Stromal cell of bone marrow (primary cell): ENCODE measurements around the gene SNAP47.

Experiments
- DNase-seq: peaks from one replicate; pipeline ENCODE4 v3.0.0-alpha.2; 2012; ENCODE audit warnings: low read depth

Gene SNAP47

DNA sequence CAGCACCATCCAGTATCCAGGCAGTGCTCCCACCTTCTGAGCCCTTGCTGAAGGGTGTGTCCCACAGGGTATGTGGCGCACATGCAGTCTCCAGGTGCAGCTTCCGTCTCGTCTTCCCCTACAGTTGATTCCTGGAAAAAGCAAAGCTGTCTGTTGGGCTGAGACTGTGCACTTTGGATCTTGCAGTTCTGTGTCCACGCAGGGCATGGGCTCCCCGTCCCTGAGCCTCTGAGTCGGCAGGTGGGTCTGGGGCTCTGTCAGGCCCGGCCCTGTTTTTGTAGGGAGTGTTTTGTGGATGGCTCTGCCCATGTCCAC, 32.8 kb downstream of the SNAP47 start:
- DNase-seq, result no peak

DNA sequence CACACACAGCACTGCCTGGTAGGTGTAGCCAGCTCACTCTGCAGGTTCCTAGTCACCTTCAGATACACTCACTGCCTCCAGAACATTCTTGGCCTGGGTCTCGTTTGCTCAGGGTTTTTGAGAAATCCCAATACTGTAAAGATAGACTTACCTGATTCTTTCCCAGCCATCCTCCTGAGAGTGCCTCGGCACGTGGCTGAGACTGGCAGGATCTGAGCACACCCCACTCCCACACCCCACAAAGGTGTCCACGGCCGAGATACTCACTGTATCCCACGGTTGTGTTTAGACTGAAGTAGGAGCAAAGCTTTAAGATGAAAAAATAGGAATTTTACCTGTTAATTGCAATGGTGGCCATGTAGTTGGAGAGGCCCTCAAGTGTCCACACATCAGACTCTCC, 33.4 kb downstream of the SNAP47 start:
- no peak for DNase-seq

DNA sequence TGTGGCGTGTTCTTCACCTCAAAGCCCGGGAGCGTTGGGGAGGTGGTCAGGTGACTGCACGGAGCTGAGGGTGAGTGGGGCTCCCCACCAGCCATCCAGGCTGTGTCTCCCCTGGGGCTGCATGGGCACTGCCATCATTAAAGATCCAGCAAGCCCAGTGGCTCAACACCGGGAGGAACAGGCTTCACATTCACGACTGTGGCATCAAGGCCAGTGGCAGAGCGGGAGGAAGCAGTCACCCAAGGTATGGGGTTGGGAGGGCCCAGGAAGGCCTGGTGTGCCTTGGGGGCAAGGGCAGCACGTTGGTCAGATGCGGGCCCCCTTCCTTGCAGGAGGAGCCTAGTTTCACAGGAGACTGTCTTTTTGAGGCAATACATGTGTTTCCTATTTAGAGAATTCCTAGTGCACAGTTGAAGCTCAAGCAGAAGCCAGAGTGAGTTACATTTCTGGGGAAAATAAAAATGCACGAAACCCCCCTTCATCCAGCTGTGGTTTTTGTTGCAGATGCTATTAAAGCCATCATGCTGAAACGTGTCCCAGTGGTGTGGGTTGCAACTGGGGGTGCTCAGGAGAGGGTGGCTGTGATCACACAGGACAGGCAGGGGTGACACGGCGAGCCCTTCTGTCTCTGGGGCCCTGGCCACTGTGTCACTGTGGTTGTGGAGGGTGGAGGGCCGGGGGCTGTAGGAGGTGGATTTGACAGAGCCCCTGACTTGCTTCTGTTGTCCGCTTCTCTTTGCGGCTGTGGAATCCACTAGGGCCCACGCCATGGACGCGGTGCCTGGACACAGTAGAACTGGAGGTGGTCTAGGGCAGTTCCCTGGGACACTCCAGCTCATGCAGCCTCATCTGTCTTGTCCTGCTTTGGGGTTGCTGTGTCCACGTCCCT, 34.1 kb downstream of the SNAP47 start:
- no peak for DNase-seq

DNA sequence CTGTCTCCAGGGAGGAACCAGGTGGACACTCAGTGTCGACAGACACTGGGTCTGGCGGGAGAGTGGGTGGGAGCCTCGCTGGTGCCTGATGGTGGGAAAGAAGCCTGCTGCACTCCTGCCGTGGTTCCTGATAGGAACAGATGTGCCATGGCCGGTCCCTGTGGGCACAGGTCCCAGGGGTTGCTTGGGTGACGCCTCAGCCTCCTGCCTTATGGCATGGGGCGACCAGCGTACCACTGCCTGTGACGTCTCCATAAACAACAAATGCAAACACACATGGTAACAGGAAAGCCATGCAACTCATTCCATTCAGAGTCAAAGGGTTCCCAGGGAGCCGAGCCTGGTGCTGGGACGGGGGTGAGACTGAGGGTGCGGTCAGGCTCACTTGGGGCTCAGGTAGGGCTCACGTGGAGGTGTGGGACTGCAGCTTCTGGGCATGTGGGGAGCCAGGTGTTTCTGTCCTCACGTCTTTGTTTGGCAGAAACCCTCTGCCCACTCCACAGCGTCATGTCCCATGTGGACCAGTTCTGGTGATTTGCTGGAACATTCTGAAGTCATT, 34.8 kb downstream of the SNAP47 start:
- no peak for DNase-seq

DNA sequence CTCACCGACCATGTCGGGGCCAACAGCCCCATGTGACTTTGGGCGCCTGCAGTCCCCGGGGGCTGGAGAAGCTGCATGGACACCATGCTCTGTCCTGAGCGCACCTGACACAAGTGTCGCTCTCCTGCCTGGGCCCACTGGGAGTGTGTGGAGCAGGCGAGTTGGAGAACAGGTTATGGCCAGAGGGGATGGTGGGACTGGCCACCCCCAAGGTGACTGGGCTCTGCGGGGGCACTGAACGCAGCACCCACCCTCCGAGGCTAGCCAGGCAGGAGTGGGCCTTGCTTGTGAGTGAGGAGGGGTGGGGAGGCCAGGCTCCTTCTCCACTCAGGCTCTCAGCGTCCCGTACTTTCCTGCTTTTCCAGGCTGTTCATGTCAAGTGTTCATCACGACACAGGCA, 35.6 kb downstream of the SNAP47 start:
- DNase-seq, result no peak

DNA sequence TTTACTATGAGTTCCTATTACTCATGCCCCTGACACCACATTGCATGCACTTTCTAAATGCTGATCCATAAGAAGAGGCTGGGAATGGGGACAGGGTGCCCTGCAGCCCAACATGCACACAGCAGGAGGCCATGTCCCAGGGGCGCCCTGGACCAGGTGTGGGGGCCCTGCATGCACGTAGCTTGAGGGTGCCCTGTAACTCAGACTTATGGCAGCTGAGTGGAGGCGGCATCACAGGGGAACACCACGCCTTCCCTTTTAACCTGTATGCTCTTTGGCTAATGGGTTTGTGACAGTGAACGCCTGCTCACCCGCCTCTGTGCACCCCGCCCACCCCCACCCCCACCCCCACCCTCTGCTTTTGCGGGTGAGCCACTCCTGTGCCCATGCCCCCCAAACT, 36.1 kb downstream of the SNAP47 start:
- DNase-seq, result no peak

DNA sequence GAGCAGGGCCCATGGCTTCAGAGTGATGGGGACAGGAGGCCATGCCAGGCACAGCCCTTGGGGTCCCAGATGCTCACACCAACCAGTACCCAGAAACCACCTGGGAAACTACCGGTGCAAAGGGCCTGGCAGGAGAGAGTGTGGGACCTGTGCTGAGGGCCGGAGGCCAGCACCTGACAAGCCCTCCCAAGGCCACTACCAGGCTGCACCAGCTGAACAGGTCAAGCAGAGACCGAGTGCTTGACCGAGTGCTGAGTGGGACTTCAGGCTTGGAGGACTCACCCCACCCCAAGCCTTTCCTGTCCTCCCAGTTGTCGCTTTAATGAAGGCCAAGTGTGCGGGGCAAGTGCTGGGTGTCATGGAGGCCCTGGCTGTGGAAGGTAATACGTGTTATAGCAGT, 36.5 kb downstream of the SNAP47 start:
- no peak for DNase-seq

DNA sequence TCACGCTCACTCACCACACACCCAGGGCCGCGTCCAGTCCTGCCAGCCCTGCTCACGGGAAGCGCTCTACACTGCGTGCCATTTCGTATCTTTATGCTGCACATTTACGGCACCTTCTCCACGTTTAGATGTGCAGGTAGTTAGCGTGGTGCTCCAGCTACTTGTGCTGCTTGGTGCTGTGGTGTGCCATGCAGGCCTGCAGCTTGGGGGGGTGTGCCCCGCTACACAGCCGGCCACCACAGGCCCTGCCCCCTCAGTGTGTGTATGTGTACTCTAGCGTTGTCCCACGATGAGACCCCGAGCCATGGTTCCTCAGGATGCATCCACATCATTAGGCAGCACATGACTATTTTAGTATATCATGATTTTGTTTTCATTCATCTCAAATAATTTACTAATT, 38.3 kb downstream of the SNAP47 start:
- DNase-seq, result no peak

DNA sequence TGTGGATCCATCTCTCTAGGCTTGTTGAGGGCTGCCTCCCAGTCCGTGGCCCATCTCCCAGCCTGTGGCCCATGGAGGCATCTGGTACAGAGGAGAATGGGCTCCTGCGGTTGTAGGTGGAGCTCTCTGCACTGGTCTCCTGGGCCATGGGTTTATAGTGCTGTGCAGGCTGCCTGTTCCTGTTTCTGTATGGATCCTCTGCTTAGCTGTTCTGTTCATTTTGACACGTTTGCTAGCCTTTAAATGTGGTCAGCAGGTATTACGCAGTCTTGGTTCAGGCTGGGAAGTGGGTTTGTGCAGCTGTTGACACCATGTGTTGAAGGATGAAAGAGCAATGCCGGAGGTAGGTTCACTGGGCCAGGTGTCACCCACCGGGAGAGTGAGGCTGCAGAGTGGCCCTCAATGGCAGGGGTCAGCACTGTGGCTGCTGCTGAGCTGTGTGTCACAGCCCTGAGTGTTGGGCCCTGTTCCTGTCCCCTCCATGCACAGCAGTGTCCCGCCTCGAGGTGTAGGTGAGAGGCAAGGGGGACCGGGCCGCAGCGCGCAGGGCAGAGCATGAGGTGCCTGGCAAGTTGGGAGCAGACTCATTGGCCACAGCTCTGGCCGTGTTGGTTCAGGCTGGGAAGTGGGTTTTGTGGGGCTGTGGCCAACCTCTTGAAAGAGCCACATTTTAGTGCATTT, 39.0 kb downstream of the SNAP47 start:
- no peak for DNase-seq

DNA sequence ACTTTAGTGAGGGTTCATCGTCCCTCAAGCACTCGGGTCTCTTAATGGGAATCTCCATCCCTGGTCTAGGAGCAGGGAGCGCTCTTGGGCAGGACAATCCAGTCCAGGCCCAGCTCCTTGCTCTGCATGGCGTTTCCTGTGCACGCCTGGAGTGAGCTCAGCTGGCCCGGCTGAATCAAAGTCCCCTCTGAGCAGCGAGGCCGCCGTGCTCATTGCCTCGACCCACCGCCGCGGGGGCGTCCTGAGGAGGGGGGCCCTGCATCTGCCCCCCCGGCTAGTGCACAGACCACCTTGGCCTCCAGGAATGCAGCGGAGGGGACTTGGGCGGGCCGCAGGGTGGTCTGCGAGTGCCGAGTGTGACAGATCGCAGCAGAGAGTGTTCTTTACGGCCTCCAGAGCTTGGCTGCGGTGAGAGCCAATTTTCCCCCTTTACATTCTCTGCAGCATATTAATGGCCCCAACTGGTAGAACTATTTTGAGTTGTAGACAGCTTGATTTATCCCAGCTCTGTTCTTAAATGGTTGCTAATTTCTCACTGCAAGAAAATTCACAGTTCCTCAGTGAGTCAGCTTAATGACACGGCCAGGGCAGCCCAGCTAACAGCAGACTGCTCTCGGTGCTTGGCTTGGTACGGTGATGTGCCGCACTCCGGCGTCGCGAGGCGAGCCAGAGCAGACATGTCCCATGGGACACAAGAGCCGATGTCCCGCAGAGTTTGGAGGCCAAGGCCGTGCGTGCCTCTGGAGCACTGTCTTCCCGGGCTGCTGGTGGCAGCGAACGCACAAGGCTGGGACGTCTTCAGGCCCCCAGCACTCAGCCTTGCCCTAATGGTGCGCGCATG, 39.8 kb downstream of the SNAP47 start:
- DNase-seq, result no peak

DNA sequence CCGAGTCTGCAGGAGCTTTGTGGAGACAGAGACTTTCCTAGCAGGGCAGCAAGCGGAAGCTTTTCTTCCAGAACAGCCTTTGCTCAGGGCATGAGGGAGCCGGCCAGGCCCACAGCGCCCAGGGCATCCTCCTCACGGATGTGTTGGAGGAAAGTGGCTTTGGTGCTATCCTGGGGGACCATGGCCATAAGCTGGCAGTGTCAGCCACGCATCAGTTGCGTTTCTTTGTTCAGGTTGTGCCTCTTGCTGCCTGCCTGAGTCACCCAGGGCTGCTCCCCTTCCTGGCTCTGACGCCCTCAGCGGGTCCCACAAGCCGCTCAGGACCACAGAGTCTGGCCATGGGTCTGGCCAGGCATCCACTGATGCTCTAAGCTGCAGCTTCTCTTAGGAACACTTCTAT, 40.6 kb downstream of the SNAP47 start:
- no peak for DNase-seq

DNA sequence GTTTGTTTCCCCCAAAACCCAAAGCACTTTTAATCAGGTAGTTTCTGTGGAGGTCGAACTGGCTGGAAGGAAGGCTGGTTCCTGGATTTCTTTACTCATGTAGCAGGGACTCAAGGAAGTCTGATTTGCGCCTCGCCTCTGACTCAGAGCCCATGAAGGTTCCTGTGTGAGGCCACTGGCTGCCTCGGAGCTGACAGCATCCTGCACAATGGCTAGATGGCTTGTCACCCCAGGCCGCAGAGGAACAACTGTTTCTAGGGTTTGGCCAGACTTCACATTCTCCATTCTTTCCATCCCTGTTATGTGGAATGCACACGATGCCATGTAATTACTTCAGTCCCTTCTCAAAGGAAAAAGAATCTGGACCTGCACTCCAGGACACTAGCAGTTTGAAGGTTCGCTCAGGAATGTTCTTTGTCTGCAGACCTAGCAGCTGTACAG, 41.1 kb downstream of the SNAP47 start:
- DNase-seq, result no peak

DNA sequence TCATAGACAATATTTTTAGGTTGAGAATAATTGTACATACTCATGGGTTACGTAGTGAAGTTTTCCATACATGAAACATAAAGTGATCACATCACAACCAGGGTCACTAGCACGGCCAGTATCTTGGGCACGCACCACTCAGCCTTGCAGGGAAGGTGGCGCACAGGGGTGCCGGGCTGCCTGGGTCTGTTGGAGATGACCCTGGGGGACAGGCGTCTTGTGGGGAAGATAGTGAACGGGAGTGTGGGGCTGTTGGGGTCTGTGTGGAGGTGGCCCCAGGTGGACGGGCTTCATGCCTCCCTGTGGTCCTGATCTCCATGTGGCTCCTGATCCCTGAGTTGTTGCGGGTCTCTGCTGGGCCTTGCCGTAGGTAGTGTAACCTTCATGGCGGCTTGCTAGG, 41.9 kb downstream of the SNAP47 start:
- DNase-seq, result no peak

DNA sequence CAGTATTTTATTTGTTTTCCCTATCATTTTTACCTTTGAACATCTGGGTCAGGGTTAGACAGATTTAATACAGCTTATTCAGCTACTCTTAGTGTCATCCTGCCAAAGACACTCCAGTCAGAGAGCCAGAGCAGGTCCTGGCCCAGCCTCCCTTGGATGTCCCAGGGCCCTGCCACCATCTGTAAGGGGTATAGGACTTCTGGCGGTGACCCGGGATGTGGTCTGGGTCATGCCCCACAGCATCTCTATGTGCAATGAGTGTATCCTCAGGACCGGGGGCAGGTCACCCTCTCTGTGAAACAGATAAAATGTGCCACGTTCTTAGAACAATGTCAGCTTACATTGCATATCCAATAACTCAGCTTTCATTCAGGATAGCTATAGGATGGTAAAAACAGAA, 42.4 kb downstream of the SNAP47 start:
- no peak for DNase-seq

DNA sequence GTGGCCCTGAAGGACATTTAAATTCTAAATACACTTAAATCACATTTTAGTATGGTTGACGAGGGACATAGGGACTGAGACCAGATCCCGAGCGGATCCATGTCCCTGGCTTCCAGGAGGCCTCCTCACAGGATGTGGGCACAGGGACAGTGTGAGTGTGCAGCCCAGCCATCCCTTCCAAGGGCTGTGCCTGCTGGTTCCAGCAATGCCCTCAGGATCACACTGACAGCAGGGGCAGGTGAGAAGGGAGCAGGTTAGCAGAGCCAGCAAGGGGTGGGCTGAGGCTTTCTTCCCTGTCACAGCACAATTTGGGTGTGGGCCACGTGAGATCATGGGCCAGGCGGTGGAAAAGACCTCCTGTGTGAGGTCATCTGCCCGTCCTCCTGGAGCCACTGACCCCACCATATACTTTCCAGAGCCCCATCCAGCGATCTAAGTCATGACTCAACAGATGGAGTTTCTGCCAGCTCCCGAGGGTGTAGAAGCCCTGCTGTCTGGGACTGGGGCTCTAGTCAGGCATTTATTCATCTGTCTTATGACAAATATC, 43.2 kb downstream of the SNAP47 start:
- no peak for DNase-seq

DNA sequence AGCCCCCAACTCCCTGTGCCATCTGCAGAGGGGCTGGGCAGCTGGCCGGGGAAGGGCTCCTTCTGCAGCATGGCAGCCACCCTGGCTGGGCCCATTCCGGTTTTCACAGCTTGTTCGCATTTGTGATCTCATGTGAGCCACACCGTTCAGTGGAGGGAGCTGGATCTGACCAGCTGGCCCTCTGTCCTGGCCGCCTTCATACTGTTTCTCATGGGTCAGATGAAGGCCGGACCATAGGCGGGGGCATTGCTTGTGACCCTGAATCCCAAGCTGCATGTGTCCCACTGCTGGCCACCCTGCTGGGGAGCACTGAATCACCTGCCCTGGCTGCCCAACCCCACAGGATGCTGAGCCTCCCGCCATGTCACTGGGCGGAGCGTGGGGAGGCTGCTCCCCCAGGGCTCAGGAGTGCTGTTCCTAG, 43.8 kb downstream of the SNAP47 start:
- no peak for DNase-seq

DNA sequence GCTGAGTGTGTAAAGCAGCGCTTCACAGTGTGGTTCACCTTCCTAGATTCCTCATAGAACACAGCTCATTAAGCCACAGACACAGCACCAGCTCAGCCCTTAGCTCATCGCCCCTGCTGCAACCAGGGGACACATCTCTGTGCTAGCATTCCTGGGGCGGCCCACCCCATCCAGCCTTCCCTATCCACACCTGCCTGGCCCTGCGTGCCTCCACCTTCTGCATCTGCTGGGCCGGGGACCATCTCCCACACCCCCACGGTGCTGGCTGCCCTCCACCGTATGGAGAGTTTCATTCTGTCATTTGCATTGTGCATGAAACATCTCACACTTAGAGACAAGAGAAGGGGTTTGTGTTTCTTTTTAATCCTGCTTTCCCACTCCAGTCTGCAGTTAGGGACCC, 44.5 kb downstream of the SNAP47 start:
- DNase-seq, result no peak

DNA sequence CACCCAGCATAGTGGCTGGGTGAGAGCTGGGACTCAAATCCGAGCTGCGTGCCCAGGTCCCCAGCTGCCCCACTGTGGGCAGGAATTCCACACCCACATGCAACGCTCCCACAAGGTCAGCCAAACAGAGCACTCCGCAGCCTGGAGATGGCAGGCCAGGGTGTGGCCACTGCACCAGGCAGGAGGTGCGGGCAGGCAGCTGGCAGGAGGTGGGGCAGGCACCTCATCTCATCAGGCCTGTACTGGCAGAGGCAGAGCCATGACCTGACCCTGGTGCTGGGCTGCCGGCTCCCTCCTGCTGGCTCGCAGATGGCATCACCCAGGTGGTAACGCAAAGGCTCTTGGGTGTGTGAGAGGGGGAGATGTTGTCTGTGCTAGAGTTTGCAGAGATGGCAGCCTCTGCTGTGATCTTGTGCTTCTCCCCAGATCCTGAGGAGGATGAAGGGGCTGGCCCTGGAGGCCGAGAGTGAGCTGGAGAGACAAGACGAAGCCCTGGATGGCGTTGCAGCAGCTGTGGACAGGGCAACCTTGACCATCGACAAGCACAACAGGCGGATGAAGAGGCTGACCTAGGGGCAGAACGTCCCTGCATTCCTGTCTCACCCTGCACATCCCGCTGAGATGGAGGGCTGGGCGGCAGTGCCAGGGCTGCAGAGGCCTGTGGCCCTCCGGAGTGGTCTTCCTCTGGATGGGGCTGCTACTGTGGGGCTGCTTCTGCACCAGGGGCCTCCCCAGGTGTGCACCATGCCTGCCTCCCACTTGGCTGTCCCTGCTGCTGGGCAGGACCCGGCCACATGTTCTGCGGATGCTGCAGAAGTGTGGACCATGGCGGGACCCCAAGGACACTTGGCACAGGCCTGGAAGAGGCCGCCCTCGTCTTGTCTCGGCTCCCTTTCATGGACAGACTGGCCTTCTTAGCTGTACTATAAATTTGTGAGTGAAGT, 45.1 kb downstream of the SNAP47 start:
- no peak for DNase-seq

DNA sequence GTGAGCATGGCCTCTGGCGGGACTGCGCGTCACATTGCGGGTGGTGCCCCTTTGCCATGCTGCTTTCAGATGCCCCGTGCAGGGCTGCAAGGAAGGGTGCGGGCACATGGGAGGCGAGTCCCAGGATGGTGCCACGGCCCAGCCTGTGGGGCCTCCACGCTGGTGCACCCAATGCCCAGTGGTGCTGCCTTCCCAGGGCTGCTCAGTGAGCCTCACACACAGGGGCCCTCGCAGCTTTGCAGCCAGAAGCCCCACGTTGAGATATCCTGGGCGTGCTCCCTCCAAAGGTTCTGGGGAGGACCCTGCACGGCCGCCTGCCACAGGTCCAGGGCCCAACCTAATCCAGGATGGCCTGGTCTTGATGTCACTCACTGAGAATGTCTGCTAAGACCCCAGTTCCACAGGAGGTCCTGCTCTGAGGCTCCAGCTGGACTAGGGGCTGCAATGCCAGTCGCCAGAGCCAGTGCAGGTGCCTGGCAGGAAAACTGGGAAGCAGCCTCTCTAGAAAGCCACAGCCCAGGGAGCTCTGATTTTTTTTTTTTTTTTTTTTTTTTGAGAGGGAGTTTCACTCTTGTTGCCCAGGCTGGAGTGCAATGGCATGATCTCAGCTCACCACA, 46.2 kb downstream of the SNAP47 start:
- no peak for DNase-seq

DNA sequence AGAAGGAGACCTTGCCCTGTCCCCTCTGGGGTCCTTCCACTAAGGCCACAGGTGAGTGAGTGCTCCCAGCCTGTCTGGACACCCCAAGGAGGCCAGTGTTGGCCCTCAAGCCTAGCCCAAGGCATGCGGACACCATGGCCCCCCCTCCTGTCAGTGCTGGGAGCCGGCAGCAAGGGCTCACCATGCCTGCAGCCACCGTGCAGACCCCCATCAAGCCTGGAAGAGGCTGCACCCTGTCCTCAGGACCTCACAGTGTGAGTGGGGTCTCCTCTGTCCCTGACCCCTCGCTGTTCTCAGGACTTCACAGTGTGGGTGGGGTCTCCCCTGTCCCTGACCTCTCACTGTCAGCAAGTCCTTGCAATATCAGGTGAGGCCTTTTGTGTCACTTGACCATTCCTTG, 47.0 kb downstream of the SNAP47 start:
- no peak for DNase-seq
